Measurements from ENCODE around the gene GMCL2.

GRCh38 chr5:178192244-178192643 lies 5.1 kb upstream of the GMCL2 start:
- TF ChIP-seq CTCF (conservative IDR thresholded peaks at IDR 0.05; ENCODE audit: low read length) (no peak), EZH2phosphoT487 (IDR thresholded peaks at IDR 0.05; ENCODE audit: borderline replicate concordance, low read depth, low read length) (no peak)

Measured in OCI-LY7 (cell line).